Smooth muscle cell (in vitro differentiated cells): ENCODE measurements around the gene LHX3. TPM values are rescaled to one million over a fixed set of nuclear protein-coding genes. Genes with fewer than 3 reads are reported as not detected.

Experiments
- DNase-seq: peaks from one replicate; lab custom pipeline; 2025; ENCODE audit not compliant: unreplicated experiment; lab: John Stamatoyannopoulos, UW
- H2AFZ ChIP-seq: fragments of 200-600 bp; sonication (generic); 2 replicates; pipeline ENCODE4 v1.6.0; 2016; ENCODE audit warnings: antibody characterized with exemption, low read depth, mild to moderate bottlenecking
- H3F3A ChIP-seq: fragments of 200-600 bp; sonication (generic); 2 replicates; pipeline ENCODE4 v1.6.0; 2017; ENCODE audit warnings: antibody characterized with exemption, low read depth
- H3K27ac ChIP-seq: fragments of 200-600 bp; sonication (generic); 2 replicates; pipeline ENCODE4 v1.5.1; 2016; ENCODE audit warnings: low read depth, mild to moderate bottlenecking
- H3K27me3 ChIP-seq: fragments of 200-600 bp; sonication (generic); 2 replicates; pipeline ENCODE4 v1.6.1; 2016; ENCODE audit warnings: low read depth, mild to moderate bottlenecking
- H3K36me3 ChIP-seq: fragments of 200-600 bp; sonication (generic); 2 replicates; pipeline ENCODE4 v1.5.1; 2016; ENCODE audit warnings: low read depth
- H3K4me1 ChIP-seq: fragments of 200-600 bp; sonication (generic); 2 replicates; pipeline ENCODE4 v1.5.1; 2016; ENCODE audit warnings: low read depth
- H3K4me2 ChIP-seq: fragments of 200-600 bp; sonication (generic); 2 replicates; pipeline ENCODE4 v1.6.0; 2016; ENCODE audit warnings: mild to moderate bottlenecking
- H3K4me3 ChIP-seq: fragments of 200-600 bp; sonication (generic); 2 replicates; pipeline ENCODE4 v1.5.1; 2016; ENCODE audit warnings: mild to moderate bottlenecking
- H3K79me2 ChIP-seq: fragments of 200-600 bp; sonication (generic); 2 replicates; pipeline ENCODE4 v1.6.0; 2016; ENCODE audit warnings: low read depth, mild to moderate bottlenecking
- H3K9ac ChIP-seq: fragments of 200-600 bp; sonication (generic); 2 replicates; pipeline ENCODE4 v1.6.0; 2016; ENCODE audit warnings: low read depth
- H3K9me3 ChIP-seq: fragments of 200-600 bp; sonication (generic); replicated peaks from 2 replicates; pipeline ENCODE4 v1.5.1; 2016; ENCODE audit warnings: low read depth
- H4K20me1 ChIP-seq: fragments of 200-600 bp; sonication (generic); 2 replicates; pipeline ENCODE4 v1.6.0; 2016; ENCODE audit warnings: low read depth
- WGBS: methylation state at CpG from one replicate; pipeline ENCODE4 v1.1.7; 2016; ENCODE audit warnings: low lambda C conversion rate; 5-methylcytosine and 5-hydroxymethylcytosine counted together
- polyA plus RNA-seq: library from polyadenylated mRNA; unstranded; fragments of >200 nt; fragmentation: Nextera tagmentation; extraction: Ambion mirVana; gene quantifications from 2 replicates; pipeline ENCODE4 v1.2.1, GENCODE V29; 2016
- total RNA-seq: library from RNA; depleted of rRNA; stranded (reverse); fragments of >200 nt; gene quantifications from 2 replicates; pipeline ENCODE4 v1.2.3, GENCODE V29; 2014
- TF ChIP-seq, protein P1 (sequence below): fragments of 200-600 bp; sonication (generic); IDR thresholded peaks from 2 replicates; pipeline ENCODE4 v1.5.1; 2017; ENCODE audit warnings: borderline replicate concordance, mild to moderate bottlenecking, antibody characterized with exemption; ENCODE audit not compliant: insufficient read depth, poor library complexity, severe bottlenecking

The LHX3 gene
- total and polyA plus RNA-seq, 2 experiments from 2014 or later, result not detected

DNA sequence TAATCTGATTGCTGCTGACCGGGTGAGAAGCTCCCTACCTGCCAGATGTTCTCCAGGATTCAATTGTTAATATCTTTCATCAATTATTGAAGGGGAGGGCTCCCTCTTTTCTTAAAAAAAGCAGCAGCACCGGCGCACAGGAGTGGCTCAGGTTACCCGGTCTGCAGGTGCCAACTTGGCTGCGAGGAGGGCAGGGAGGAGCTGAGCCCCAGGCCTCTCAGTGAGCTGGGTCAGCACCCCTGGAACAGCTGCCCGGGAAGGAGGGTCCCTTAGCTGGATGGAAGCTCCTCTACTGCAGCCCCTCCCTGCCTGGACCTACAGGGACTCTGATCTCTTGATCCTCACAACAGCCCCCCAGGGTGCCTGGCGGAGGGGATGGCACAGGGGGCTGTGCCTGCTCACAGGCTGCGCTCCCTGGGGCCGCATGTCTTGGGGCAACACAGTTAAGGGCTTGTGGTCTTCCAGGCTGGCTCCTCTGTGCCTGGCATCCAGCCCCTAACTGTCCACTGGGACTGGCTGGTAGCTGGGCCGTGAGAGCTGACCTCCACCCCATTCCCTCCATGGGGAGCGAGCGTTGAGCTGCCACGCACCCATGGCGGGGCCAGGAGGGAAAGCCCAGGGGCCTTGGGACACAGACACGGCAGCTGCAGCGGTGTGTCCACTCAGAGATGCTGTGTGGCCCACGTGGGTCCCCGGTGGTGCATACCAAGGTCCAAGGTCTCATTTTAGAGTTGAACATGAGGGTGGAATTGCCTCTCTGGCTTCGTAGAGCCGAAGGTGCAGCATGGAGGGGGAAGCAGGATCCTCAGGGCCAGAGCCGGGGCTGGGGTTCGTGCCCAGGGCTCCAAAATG is 57.7 kb downstream of the LHX3 start:
- Histone ChIP-seq H4K20me1 (no peaks in the 10 kb centered on the region), H2AFZ (no peak overlapping the region), H3K9me3 (no peaks in the 10 kb centered on the region), H3F3A (no peaks in the 10 kb centered on the region), H3K4me2 (no peak overlapping the region), H3K36me3 (no peaks in the 10 kb centered on the region), H3K4me3 (no peak overlapping the region), H3K27ac (no peak overlapping the region), H3K27me3 (no peaks in the 10 kb centered on the region), H3K9ac (no peak overlapping the region), H3K79me2 (no peaks in the 10 kb centered on the region), H3K4me1 (no peaks in the 10 kb centered on the region)
- no peak for DNase-seq
- WGBS, result 89% methylated on average over 22 of the region's 22 CpGs
- TF ChIP-seq, protein P1, sequence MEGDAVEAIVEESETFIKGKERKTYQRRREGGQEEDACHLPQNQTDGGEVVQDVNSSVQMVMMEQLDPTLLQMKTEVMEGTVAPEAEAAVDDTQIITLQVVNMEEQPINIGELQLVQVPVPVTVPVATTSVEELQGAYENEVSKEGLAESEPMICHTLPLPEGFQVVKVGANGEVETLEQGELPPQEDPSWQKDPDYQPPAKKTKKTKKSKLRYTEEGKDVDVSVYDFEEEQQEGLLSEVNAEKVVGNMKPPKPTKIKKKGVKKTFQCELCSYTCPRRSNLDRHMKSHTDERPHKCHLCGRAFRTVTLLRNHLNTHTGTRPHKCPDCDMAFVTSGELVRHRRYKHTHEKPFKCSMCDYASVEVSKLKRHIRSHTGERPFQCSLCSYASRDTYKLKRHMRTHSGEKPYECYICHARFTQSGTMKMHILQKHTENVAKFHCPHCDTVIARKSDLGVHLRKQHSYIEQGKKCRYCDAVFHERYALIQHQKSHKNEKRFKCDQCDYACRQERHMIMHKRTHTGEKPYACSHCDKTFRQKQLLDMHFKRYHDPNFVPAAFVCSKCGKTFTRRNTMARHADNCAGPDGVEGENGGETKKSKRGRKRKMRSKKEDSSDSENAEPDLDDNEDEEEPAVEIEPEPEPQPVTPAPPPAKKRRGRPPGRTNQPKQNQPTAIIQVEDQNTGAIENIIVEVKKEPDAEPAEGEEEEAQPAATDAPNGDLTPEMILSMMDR, result no peak

Other genes starting within 250 kb of the LHX3 start
- gene UBAC1, start 243.8 kb downstream of the LHX3 start, total RNA-seq, result 34.3 and 35.3 TPM in 2 replicates
- 43.5 and 50.4 TPM in 2 replicates for gene UBAC1, start 243.8 kb downstream of the LHX3 start, polyA plus RNA-seq
- 6.9 and 8.8 TPM in 2 replicates for gene NACC2, start 109.8 kb downstream of the LHX3 start, total RNA-seq
- 5.4 and 6.7 TPM in 2 replicates for gene NACC2, start 109.8 kb downstream of the LHX3 start, polyA plus RNA-seq
- 13.0 and 26.7 TPM in 2 replicates for gene TMEM250, start 86.3 kb downstream of the LHX3 start, total RNA-seq
- gene TMEM250, start 86.3 kb downstream of the LHX3 start, polyA plus RNA-seq, result 38.2 and 41.5 TPM in 2 replicates
- 8.7 TPM in 2 replicates for gene QSOX2, start 40.7 kb upstream of the LHX3 start, total RNA-seq
- gene QSOX2, start 40.7 kb upstream of the LHX3 start, polyA plus RNA-seq, result 1.9 and 2.5 TPM in 2 replicates
- not detected in 2 replicates for gene CCDC187, start 99.0 kb upstream of the LHX3 start, total RNA-seq
- gene CCDC187, start 99.0 kb upstream of the LHX3 start, polyA plus RNA-seq, result 0.10 TPM in 1 of 2 replicates, not detected in the other
- gene GPSM1, start 122.4 kb upstream of the LHX3 start, total RNA-seq, result 17.1 and 21.1 TPM in 2 replicates
- 42.8 and 45.9 TPM in 2 replicates for gene GPSM1, start 122.4 kb upstream of the LHX3 start, polyA plus RNA-seq
- gene DNLZ, start 158.6 kb upstream of the LHX3 start, total RNA-seq, result 9.5 and 19.0 TPM in 2 replicates
- gene DNLZ, start 158.6 kb upstream of the LHX3 start, polyA plus RNA-seq, result 31.5 and 41.5 TPM in 2 replicates
- 0.94 and 1.2 TPM in 2 replicates for gene CARD9, start 168.5 kb upstream of the LHX3 start, total RNA-seq
- 1.9 and 3.0 TPM in 2 replicates for gene CARD9, start 168.5 kb upstream of the LHX3 start, polyA plus RNA-seq
- gene SNAPC4, start 195.0 kb upstream of the LHX3 start, total RNA-seq, result 1.6 and 4.2 TPM in 2 replicates
- gene SNAPC4, start 195.0 kb upstream of the LHX3 start, polyA plus RNA-seq, result 8.1 and 9.0 TPM in 2 replicates
- gene ENTR1, start 205.5 kb upstream of the LHX3 start, total RNA-seq, result 28.9 and 47.6 TPM in 2 replicates
- gene ENTR1, start 205.5 kb upstream of the LHX3 start, polyA plus RNA-seq, result 25.4 and 29.7 TPM in 2 replicates
- gene PMPCA, start 205.5 kb upstream of the LHX3 start, total RNA-seq, result 39.1 and 39.8 TPM in 2 replicates
- gene PMPCA, start 205.5 kb upstream of the LHX3 start, polyA plus RNA-seq, result 73.0 and 75.7 TPM in 2 replicates
- gene INPP5E, start 234.7 kb upstream of the LHX3 start, total RNA-seq, result 2.8 and 6.5 TPM in 2 replicates
- gene INPP5E, start 234.7 kb upstream of the LHX3 start, polyA plus RNA-seq, result 7.7 and 10.9 TPM in 2 replicates